WERI-Rb-1 (cell line): ENCODE data around the gene ATP11A.
"Not testable (repeated sequence)": the region's sequence is repeated elsewhere in the genome, so short reads cannot be mapped to it uniquely, and the experiment has no call there.

Experiments used
- DNase-seq: peaks from one replicate; pipeline ENCODE4 v3.0.0-alpha.2; 2020
- H3K27ac ChIP-seq: fragments of 250-450 bp; sonication (Bioruptor Pico); 2 replicates; pipeline ENCODE4 v1.5.1; 2020; ENCODE audit warnings: mild to moderate bottlenecking, moderate library complexity
- H3K27me3 ChIP-seq: fragments of 250-450 bp; sonication (Bioruptor Pico); 2 replicates; pipeline ENCODE4 v1.5.1; 2021; ENCODE audit warnings: mild to moderate bottlenecking, low read depth, moderate library complexity; ENCODE audit not compliant: insufficient read depth, severe bottlenecking
- H3K36me3 ChIP-seq: fragments of 250-450 bp; sonication (Bioruptor Pico); 2 replicates; pipeline ENCODE4 v1.5.1; 2020; ENCODE audit warnings: mild to moderate bottlenecking, moderate library complexity
- H3K4me3 ChIP-seq: 2 replicates; pipeline ENCODE4 v1.5.1; 2011; ENCODE audit warnings: low read depth, mild to moderate bottlenecking, control low read depth, low read length
- H3K9me3 ChIP-seq: fragments of 250-450 bp; sonication (Bioruptor Pico); 2 replicates; pipeline ENCODE4 v1.5.1; 2021; ENCODE audit warnings: mild to moderate bottlenecking, moderate library complexity; ENCODE audit not compliant: severe bottlenecking
- CTCF ChIP-seq: IDR thresholded peaks from 2 replicates; pipeline ENCODE4 v1.5.1; 2011; ENCODE audit warnings: low read depth, mild to moderate bottlenecking, control low read depth, inconsistent platforms, low read length

ATP11A gene

GRCh38 chr13:112868308-112868707 lies 178.5 kb downstream of the ATP11A start:
- DNase-seq, result no peak
- no peak overlapping the region for H3K4me3 ChIP-seq
- H3K36me3 ChIP-seq, result peaks cover 15% of the 10 kb centered on the region
- no peaks in the 10 kb centered on the region for H3K9me3 ChIP-seq
- no peaks in the 10 kb centered on the region for H3K27me3 ChIP-seq
- H3K27ac ChIP-seq, result no peak overlapping the region
- TF ChIP-seq CTCF, result no peak

GRCh38 chr13:112869202-112870050 lies 179.6 kb downstream of the ATP11A start:
- no peak for TF ChIP-seq CTCF
- Histone ChIP-seq H3K36me3 (peaks cover 15% of the 10 kb centered on the region), H3K4me3 (no peak overlapping the region), H3K27me3 (no peaks in the 10 kb centered on the region), H3K27ac (no peak overlapping the region), H3K9me3 (no peaks in the 10 kb centered on the region)
- peak; percentile 10 for DNase-seq

GRCh38 chr13:112870051-112870331 lies 180.2 kb downstream of the ATP11A start:
- Histone ChIP-seq H3K4me3 (no peak overlapping the region), H3K9me3 (no peaks in the 10 kb centered on the region), H3K27ac (no peak overlapping the region), H3K27me3 (no peaks in the 10 kb centered on the region), H3K36me3 (peaks cover 15% of the 10 kb centered on the region)
- no peak for DNase-seq
- TF ChIP-seq CTCF, result no peak

GRCh38 chr13:112870737-112871287 lies 181.0 kb downstream of the ATP11A start:
- Histone ChIP-seq H3K36me3 (peaks cover 15% of the 10 kb centered on the region), H3K27me3 (no peaks in the 10 kb centered on the region), H3K27ac (no peak overlapping the region), H3K9me3 (no peaks in the 10 kb centered on the region), H3K4me3 (no peak overlapping the region)
- peak; percentile 12 for DNase-seq
- TF ChIP-seq CTCF, result no peak

- H3K27ac ChIP-seq, result no peak overlapping the region
- peak; percentile 7 for DNase-seq
- H3K27me3 ChIP-seq, result no peaks in the 10 kb centered on the region
- H3K9me3 ChIP-seq, result no peaks in the 10 kb centered on the region
- TF ChIP-seq CTCF, result no peak
- no peak overlapping the region for H3K4me3 ChIP-seq
- peaks cover 21% of the 10 kb centered on the region for H3K36me3 ChIP-seq
Measured at GRCh38 chr13:112871742-112872141, 181.9 kb downstream of the ATP11A start.

GRCh38 chr13:112872657-112873631 lies 183.1 kb downstream of the ATP11A start:
- H3K9me3 ChIP-seq, H3K27me3 ChIP-seq, H3K4me3 ChIP-seq, H3K27ac ChIP-seq: not testable (repeated sequence)
- peaks cover 17% of the 10 kb centered on the region for H3K36me3 ChIP-seq
- DNase-seq, result peak; percentile 6
